ENCODE data around the gene ELAVL4. TPM values are rescaled to one million over a fixed set of nuclear protein-coding genes. Genes with fewer than 3 reads are reported as not detected.

Gene ELAVL4
- total and polyA plus RNA-seq, 4 donors: 0.02 to 0.51 TPM; not detected in 2

- no peak for TF ChIP-seq FOXA1 (IDR thresholded peaks at IDR 0.05)
- no peak for TF ChIP-seq TAF1 (conservative IDR thresholded peaks at IDR 0.05)
- TF ChIP-seq YY1 (IDR thresholded peaks at IDR 0.05): no peak
- no peak for TF ChIP-seq GABPA (IDR thresholded peaks at IDR 0.05 in 1 of 2, conservative IDR thresholded peaks at IDR 0.05 in 1 of 2)
- TF ChIP-seq RAD21 (IDR thresholded peaks at IDR 0.05): no peak
- TF ChIP-seq RXRA (IDR thresholded peaks at IDR 0.05): no peak
- TF ChIP-seq CTCF (IDR thresholded peaks at IDR 0.05; ENCODE audit: low read depth, low read length, missing input control): no peak
- TF ChIP-seq HNF4G (IDR thresholded peaks at IDR 0.05): no peak
- no peak for TF ChIP-seq REST (IDR thresholded peaks at IDR 0.05)
- TF ChIP-seq HNF4A (conservative IDR thresholded peaks at IDR 0.05): no peak
- TF ChIP-seq ZBTB33 (IDR thresholded peaks at IDR 0.05): no peak
- no peak for TF ChIP-seq EGR1 (IDR thresholded peaks at IDR 0.05; ENCODE audit: low read depth in 2 of 2)
- TF ChIP-seq MAX (IDR thresholded peaks at IDR 0.05): no peak
- TF ChIP-seq NR2F2 (IDR thresholded peaks at IDR 0.05): no peak
- TF ChIP-seq ATF3 (IDR thresholded peaks at IDR 0.05): no peak
- TF ChIP-seq SP1 (IDR thresholded peaks at IDR 0.05): no peak
- TF ChIP-seq FOXA2 (IDR thresholded peaks at IDR 0.05): no peak
- no peak for TF ChIP-seq JUND (IDR thresholded peaks at IDR 0.05)
- H3K27ac ChIP-seq (ENCODE audit: low read depth in 1 of 2, low read length in 2 of 2): no peak overlapping the region
- H3K4me1 ChIP-seq (ENCODE audit: control insufficient read depth in 4 of 4, insufficient read depth in 4 of 4, low read length in 3 of 4): no peaks in the 10 kb centered on the region
- H3K36me3 ChIP-seq (ENCODE audit: control insufficient read depth in 4 of 4, insufficient read depth in 3 of 4, low read depth in 1 of 4, low read length in 3 of 4): no peaks in the 10 kb centered on the region
- H3K27me3 ChIP-seq (ENCODE audit: control insufficient read depth in 4 of 4, insufficient read depth in 4 of 4, low read length in 3 of 4): peaks cover 0 to 8% (median 2%) of the 10 kb centered on the region in 4 donors
- H3K4me3 ChIP-seq (ENCODE audit: low read depth in 1 of 3, low read length in 3 of 3): no peak overlapping the region
- no peaks in the 10 kb centered on the region for H3K9me3 ChIP-seq (ENCODE audit: control insufficient read depth in 4 of 4, low read length in 3 of 4)
- no peak for DNase-seq (ENCODE audit: low spot score)
- WGBS: 72% methylated on average over 3 of the region's 3 CpGs
- H3K9ac ChIP-seq (ENCODE audit: low read depth in 1 of 2, low read length in 2 of 2): no peak overlapping the region
Measured at GRCh38 chr1:50111503-50111902, 2.8 kb downstream of the ELAVL4 start.
